MM.1S (cell line): Measurements from ENCODE around the gene SYCN.

ENCODE experiments used
- CTCF ChIP-seq: fragments of 300-600 bp; sonication (generic); IDR thresholded peaks from 2 replicates; pipeline ENCODE4 v1.5.1; 2016; ENCODE audit warnings: antibody characterized with exemption, low read length, mixed read lengths
- EZH2 ChIP-seq: fragments of 300-600 bp; sonication (generic); optimal IDR thresholded peaks from 2 replicates; pipeline ENCODE3; 2017; ENCODE audit warnings: low read depth, mild to moderate bottlenecking, antibody characterized with exemption, low read length, mixed read lengths

- no peak for TF ChIP-seq CTCF
- TF ChIP-seq EZH2 = no peak
Observed at GRCh38 chr19:39183104-39183503, 21.0 kb downstream of the SYCN start.
